Keratinocyte (primary cell): ENCODE data around the gene LPAR6. TPM values are rescaled to one million over a fixed set of nuclear protein-coding genes. Genes with fewer than 3 reads are reported as not detected.
"Not testable (repeated sequence)": the region's sequence is repeated elsewhere in the genome, so short reads cannot be mapped to it uniquely, and the experiment has no call there.

Experiments used
- DNase-seq: peaks from one replicate; pipeline ENCODE4 v3.0.0-alpha.2; 2011; ENCODE audit warnings: low read depth, missing footprints, low spot score
- FAIRE-seq: peaks from 2 replicates; lab custom pipeline; 2011; peaks lifted over from hg19 to GRCh38; lab: Jason Lieb, UNC
- H2AFZ ChIP-seq: 2 replicates; pipeline ENCODE4 v1.6.0; 2012; ENCODE audit warnings: low read length, control low read depth, inconsistent platforms; ENCODE audit not compliant: control insufficient read depth
- H3K27ac ChIP-seq: 2 replicates; pipeline ENCODE4 v1.5.1; 2011; ENCODE audit warnings: low read length; ENCODE audit not compliant: control insufficient read depth, insufficient read depth
- H3K27me3 ChIP-seq: 3 replicates; pipeline ENCODE4 v1.6.0; 2011; ENCODE audit warnings: low read length; ENCODE audit not compliant: control insufficient read depth, insufficient read depth; ENCODE audit errors: extremely low read depth
- H3K36me3 ChIP-seq, 2 experiments: 2 replicates in 1 of 2; 3 replicates in 1 of 2; pipeline ENCODE4 v1.5.1; 2011; ENCODE audit warnings: low read length in 2 of 2, mild to moderate bottlenecking in 1 of 2; ENCODE audit not compliant: control insufficient read depth in 2 of 2, insufficient read depth in 2 of 2; ENCODE audit errors: extremely low read depth in 1 of 2
- H3K4me1 ChIP-seq: 3 replicates; pipeline ENCODE4 v1.5.1; 2011; ENCODE audit warnings: low read length; ENCODE audit not compliant: control insufficient read depth, insufficient read depth; ENCODE audit errors: extremely low read depth
- H3K4me2 ChIP-seq: 3 replicates; pipeline ENCODE4 v1.6.0; 2011; ENCODE audit warnings: low read depth, low read length; ENCODE audit not compliant: control insufficient read depth, insufficient read depth; ENCODE audit errors: extremely low read depth
- H3K4me3 ChIP-seq, 3 experiments: fragments of 200-600 bp in 1 of 3; sonication (generic) in 1 of 3; 2 replicates in 2 of 3; 3 replicates in 1 of 3; pipeline ENCODE4 v1.5.1; 2011 to 2016; ENCODE audit warnings: low read length in 3 of 3, mild to moderate bottlenecking in 3 of 3, control low read depth in 2 of 3, inconsistent platforms in 1 of 3, low read depth in 1 of 3, mixed read lengths in 1 of 3, mixed run types in 1 of 3, moderate library complexity in 1 of 3; ENCODE audit not compliant: control insufficient read depth in 2 of 3, insufficient read depth in 2 of 3; ENCODE audit errors: extremely low read depth in 1 of 3
- H3K79me2 ChIP-seq: 2 replicates; pipeline ENCODE4 v1.6.0; 2012; ENCODE audit warnings: low read length; ENCODE audit not compliant: control insufficient read depth, insufficient read depth
- H3K9ac ChIP-seq: 3 replicates; pipeline ENCODE4 v1.6.0; 2011; ENCODE audit warnings: low read length; ENCODE audit not compliant: control insufficient read depth, insufficient read depth; ENCODE audit errors: extremely low read depth
- H3K9me1 ChIP-seq: 3 replicates; pipeline ENCODE4 v1.6.0; 2011; ENCODE audit warnings: low read length; ENCODE audit not compliant: control insufficient read depth, insufficient read depth; ENCODE audit errors: extremely low read depth
- H3K9me3 ChIP-seq: 2 replicates; pipeline ENCODE4 v1.5.1; 2012; ENCODE audit warnings: low read depth, low read length; ENCODE audit not compliant: control insufficient read depth
- H4K20me1 ChIP-seq: 3 replicates; pipeline ENCODE4 v1.6.0; 2011; ENCODE audit warnings: low read length; ENCODE audit not compliant: control insufficient read depth, insufficient read depth; ENCODE audit errors: extremely low read depth
- CTCF ChIP-seq, 3 experiments: IDR thresholded peaks in 1 of 3; conservative IDR thresholded peaks in 1 of 3; optimal IDR thresholded peaks in 1 of 3; 2 replicates in 2 of 3; 3 replicates in 1 of 3; pipeline versions ENCODE3 to v1.5.1; 2011; ENCODE audit warnings: low read length in 3 of 3, mild to moderate bottlenecking in 3 of 3, moderate library complexity in 2 of 3, control low read depth in 1 of 3, inconsistent platforms in 1 of 3; ENCODE audit not compliant: insufficient read depth in 2 of 3; ENCODE audit errors: extremely low read depth in 1 of 3
- EZH2 ChIP-seq: IDR thresholded peaks from one replicate; pipeline ENCODE4 v1.6.1; 2012; ENCODE audit warnings: inconsistent platforms, mild to moderate bottlenecking, low read length, moderate library complexity
- dilution Hi-C: fragments of 300-500 bp; cut with MboI; formaldehyde crosslinking; loops from one replicate; pipeline ENCODE4 v1.7.0; 2020; ENCODE audit warnings: low sequenced_read_pairs; ENCODE audit not compliant: extremely low pct_ligation_motif_present
- polyA plus RNA-seq, 5 experiments: library from polyadenylated mRNA; depleted of rRNA in 3 of 5; stranded (reverse) in 3 of 5; stranded (forward) in 1 of 5; unstranded in 1 of 5; fragments of >200 nt; gene quantifications; 1 replicate in 1 of 5; 2 replicates in 3 of 5; 3 replicates in 1 of 5; pipeline versions ENCODE4 v1.2.1 to v1.2.3, GENCODE V29; 2011 to 2012; ENCODE audit warnings: missing spikeins in 2 of 5, low read depth in 1 of 5, low replicate concordance in 1 of 5

The LPAR6 gene
- polyA plus RNA-seq, 1 donor (not counting 4 experiments of a cell fraction or from before 2014, with no cell fraction given), result 20.0 TPM

- no peak for FAIRE-seq
- Histone ChIP-seq H3K9ac (no peak overlapping the region), H3K79me2 (no peaks in the 10 kb centered on the region), H3K36me3 (peaks cover 0 to 2% of the 10 kb centered on the region in 2 experiments), H3K4me3 (no peak overlapping the region), H2AFZ (no peak overlapping the region), H3K9me3 (no peaks in the 10 kb centered on the region), H3K27me3 (no peaks in the 10 kb centered on the region), H3K27ac (no peak overlapping the region), H3K9me1 (peaks cover 2% of the 10 kb centered on the region), H3K4me1 (no peaks in the 10 kb centered on the region), H4K20me1 (no peaks in the 10 kb centered on the region), H3K4me2 (no peak overlapping the region)
- no peak for DNase-seq
- TF ChIP-seq EZH2 (no peak), CTCF (optimal IDR thresholded peaks at IDR 0.05 in 1 of 3, IDR thresholded peaks at IDR 0.05 in 1 of 3, conservative IDR thresholded peaks at IDR 0.05 in 1 of 3; ENCODE audit: extremely low read depth in 1 of 3, insufficient read depth in 2 of 3, low read length in 3 of 3) (no peak)
- dilution Hi-C loops, result no loop called here
Observed at GRCh38 chr13:48456546-48456945, 43.6 kb upstream of the LPAR6 start.

GRCh38 chr13:48451196-48451595 is 38.3 kb upstream of the LPAR6 start:
- DNase-seq, H3K9ac ChIP-seq, H4K20me1 ChIP-seq, H3K9me1 ChIP-seq, H3K4me2 ChIP-seq, H2AFZ ChIP-seq, dilution Hi-C loops, H3K79me2 ChIP-seq, FAIRE-seq, H3K4me3 ChIP-seq, H3K27ac ChIP-seq, H3K27me3 ChIP-seq, H3K36me3 ChIP-seq, H3K9me3 ChIP-seq: not testable (repeated sequence)
- H3K4me1 ChIP-seq, result peaks cover 22% of the 10 kb centered on the region

DNA sequence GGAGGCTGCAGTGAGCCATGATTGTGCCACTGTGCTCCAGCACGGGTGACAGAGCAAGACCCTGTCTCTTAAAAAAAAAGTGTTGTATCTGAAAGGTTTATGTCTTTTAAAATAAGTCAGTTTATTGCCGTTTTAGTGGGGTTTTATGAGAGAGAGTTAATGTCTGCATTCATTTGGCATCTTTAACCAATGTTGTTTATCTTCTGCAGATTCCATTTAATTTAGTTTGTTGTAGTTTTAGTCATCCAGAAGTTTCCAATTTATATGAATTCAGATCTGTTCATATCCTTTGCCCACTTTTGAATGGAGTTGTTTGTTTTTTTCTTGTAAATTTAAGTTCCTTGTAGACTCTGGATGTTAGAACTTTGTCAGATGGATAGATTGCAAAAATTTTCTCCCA is 36.7 kb upstream of the LPAR6 start:
- Histone ChIP-seq H3K27me3 (no peaks in the 10 kb centered on the region), H3K9me3 (peaks cover 2% of the 10 kb centered on the region), H4K20me1 (no peaks in the 10 kb centered on the region), H3K79me2 (peaks cover 2% of the 10 kb centered on the region), H3K9ac (no peak overlapping the region), H3K9me1 (peaks cover 2% of the 10 kb centered on the region), H3K36me3 (no peaks in the 10 kb centered on the region), H3K4me2 (no peak overlapping the region), H3K4me1 (peaks cover 24% of the 10 kb centered on the region), H2AFZ (no peak overlapping the region), H3K4me3 (no peak overlapping the region), H3K27ac (peak overlapping the region; percentile 53)
- dilution Hi-C loops, result no loop called here
- FAIRE-seq (no peak), DNase-seq (no peak)
- TF ChIP-seq EZH2, result no peak
